ENCODE results near the gene EXPH5. TPM values are rescaled to one million over a fixed set of nuclear protein-coding genes. Genes with fewer than 3 reads are reported as not detected.

Gene EXPH5
- total and polyA plus RNA-seq, 4 donors = 0.84 to 8.2 (median 2.2) TPM

GRCh38 chr11:108571001-108571400 lies 22.6 kb downstream of the EXPH5 start:
- Histone ChIP-seq H3K9me3 (ENCODE audit: control insufficient read depth, insufficient read depth, low read length) (no peaks in the 10 kb centered on the region), H3K4me1 (ENCODE audit: control insufficient read depth, insufficient read depth, low read length) (no peaks in the 10 kb centered on the region), H3K4me3 (ENCODE audit: low read depth, low read length) (no peak overlapping the region), H3K27me3 (ENCODE audit: control insufficient read depth, insufficient read depth, low read length) (no peaks in the 10 kb centered on the region), H3K27ac (ENCODE audit: low read depth, low read length) (no peak overlapping the region), H3K36me3 (ENCODE audit: control insufficient read depth, insufficient read depth, low read length) (no peaks in the 10 kb centered on the region)
- 63% methylated on average over 1 of the region's 2 CpGs for WGBS (ENCODE audit: insufficient coverage)
- DNase-seq (ENCODE audit: low read depth in 4 of 6, low spot score in 6 of 6) = no peak

DNA sequence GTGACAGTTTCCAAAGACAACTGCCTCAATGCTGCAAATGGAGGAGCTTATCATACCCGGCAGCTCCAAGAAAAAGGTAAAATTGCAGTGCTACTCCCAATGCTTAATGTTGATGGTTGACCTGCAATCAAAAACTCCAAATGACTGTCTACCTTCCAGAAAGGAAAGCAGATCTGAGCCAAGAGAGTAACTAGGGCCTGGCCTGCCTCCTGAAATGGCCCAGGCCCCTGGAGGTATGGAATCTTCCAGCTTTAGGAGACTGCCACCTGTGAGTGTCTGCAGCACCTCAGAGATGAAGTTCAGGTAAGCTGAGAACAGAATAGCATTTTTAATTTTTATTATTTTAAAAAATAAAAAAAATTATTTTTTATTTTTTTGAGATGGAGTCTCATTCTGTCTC lies 23.7 kb downstream of the EXPH5 start:
- Histone ChIP-seq H3K4me3 (ENCODE audit: low read depth, low read length) (no peak overlapping the region), H3K9me3 (ENCODE audit: control insufficient read depth, insufficient read depth, low read length) (no peaks in the 10 kb centered on the region), H3K27me3 (ENCODE audit: control insufficient read depth, insufficient read depth, low read length) (no peaks in the 10 kb centered on the region), H3K4me1 (ENCODE audit: control insufficient read depth, insufficient read depth, low read length) (no peaks in the 10 kb centered on the region), H3K27ac (ENCODE audit: low read depth, low read length) (no peak overlapping the region), H3K36me3 (ENCODE audit: control insufficient read depth, insufficient read depth, low read length) (no peaks in the 10 kb centered on the region)
- WGBS (ENCODE audit: insufficient coverage) = no CpG with 5 or more reads among the region's 1 CpG
- no peak for DNase-seq (ENCODE audit: low read depth in 4 of 6, low spot score in 6 of 6)

DNA sequence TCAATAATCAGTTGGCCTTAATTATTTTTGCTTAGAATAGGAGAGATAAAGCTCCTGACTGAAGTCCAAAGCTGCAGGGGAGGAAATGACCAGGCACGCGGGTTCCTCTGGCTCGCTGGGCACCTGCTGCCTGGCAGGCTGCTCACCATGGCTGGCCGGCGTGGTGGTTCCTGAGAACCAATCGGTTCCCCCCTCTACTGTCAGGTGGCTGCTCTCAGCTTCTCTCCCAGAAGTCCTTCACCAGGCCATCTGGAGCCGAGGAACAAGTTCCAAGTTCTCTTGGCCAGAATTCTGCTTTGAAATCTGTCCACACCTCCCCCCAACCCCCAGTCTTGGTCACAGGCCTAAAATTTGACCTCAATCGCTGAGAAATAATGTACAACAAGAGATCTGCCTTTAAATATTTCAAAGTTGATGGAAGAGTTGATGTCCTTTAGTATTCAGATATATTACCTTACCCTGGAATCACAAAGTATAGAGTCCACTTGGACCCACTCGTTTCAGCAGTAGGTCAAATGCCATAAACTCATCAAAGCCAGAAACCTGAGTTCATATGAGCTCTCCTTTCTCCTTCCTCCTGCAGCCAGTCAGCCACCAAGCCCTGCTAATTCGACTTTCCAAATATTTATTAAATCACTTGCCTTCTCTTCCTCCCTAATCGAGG lies 25.2 kb downstream of the EXPH5 start:
- Histone ChIP-seq H3K4me3 (ENCODE audit: low read depth, low read length) (no peak overlapping the region), H3K27me3 (ENCODE audit: control insufficient read depth, insufficient read depth, low read length) (no peaks in the 10 kb centered on the region), H3K4me1 (ENCODE audit: control insufficient read depth, insufficient read depth, low read length) (no peaks in the 10 kb centered on the region), H3K9me3 (ENCODE audit: control insufficient read depth, insufficient read depth, low read length) (no peaks in the 10 kb centered on the region), H3K36me3 (ENCODE audit: control insufficient read depth, insufficient read depth, low read length) (no peaks in the 10 kb centered on the region), H3K27ac (ENCODE audit: low read depth, low read length) (no peak overlapping the region)
- WGBS (ENCODE audit: insufficient coverage) = 83% methylated on average over 10 of the region's 11 CpGs
- DNase-seq (ENCODE audit: low read depth in 4 of 6, low spot score in 6 of 6) = no peak

DNA sequence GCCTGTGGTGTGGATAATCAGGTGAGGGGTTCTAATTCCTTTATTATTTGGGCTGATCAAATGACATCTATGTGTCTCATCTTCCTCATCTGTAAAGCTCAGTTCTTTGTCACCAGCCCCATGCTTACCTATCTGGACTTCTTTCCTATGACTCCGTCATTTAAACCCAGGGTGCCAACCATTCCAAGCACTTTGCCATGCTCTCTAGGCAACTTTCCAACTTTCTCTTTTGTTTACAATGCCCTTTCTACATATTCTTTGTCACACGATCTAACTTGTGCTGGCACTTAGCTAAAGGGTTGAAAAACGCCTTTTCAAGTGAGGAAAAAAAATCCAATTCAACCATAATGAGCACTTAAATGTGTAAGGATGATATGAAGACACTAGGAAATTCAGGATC lies 27.9 kb downstream of the EXPH5 start:
- Histone ChIP-seq H3K27me3 (ENCODE audit: control insufficient read depth, insufficient read depth, low read length) (no peaks in the 10 kb centered on the region), H3K27ac (ENCODE audit: low read depth, low read length) (no peak overlapping the region), H3K9me3 (ENCODE audit: control insufficient read depth, insufficient read depth, low read length) (no peaks in the 10 kb centered on the region), H3K4me3 (ENCODE audit: low read depth, low read length) (no peak overlapping the region), H3K4me1 (ENCODE audit: control insufficient read depth, insufficient read depth, low read length) (no peaks in the 10 kb centered on the region), H3K36me3 (ENCODE audit: control insufficient read depth, insufficient read depth, low read length) (no peaks in the 10 kb centered on the region)
- 67% methylated on average over 1 of the region's 3 CpGs for WGBS (ENCODE audit: insufficient coverage)
- peak in 2 of 6 donors; percentile 14 to 29 for DNase-seq (ENCODE audit: low read depth in 4 of 6, low spot score in 6 of 6)

- Histone ChIP-seq H3K27ac (ENCODE audit: low read depth, low read length) (no peak overlapping the region), H3K36me3 (ENCODE audit: control insufficient read depth, insufficient read depth, low read length) (no peaks in the 10 kb centered on the region), H3K9me3 (ENCODE audit: control insufficient read depth, insufficient read depth, low read length) (no peaks in the 10 kb centered on the region), H3K4me3 (ENCODE audit: low read depth, low read length) (no peak overlapping the region), H3K27me3 (ENCODE audit: control insufficient read depth, insufficient read depth, low read length) (no peaks in the 10 kb centered on the region), H3K4me1 (ENCODE audit: control insufficient read depth, insufficient read depth, low read length) (no peaks in the 10 kb centered on the region)
- WGBS (ENCODE audit: insufficient coverage) = 74% methylated on average over 5 of the region's 5 CpGs
- DNase-seq (ENCODE audit: low read depth in 4 of 6, low spot score in 6 of 6) = no peak
Measured at GRCh38 chr11:108562746-108563581, 30.6 kb downstream of the EXPH5 start.

GRCh38 chr11:108561535-108561991 lies 32.0 kb downstream of the EXPH5 start:
- no peak overlapping the region for H3K4me3 ChIP-seq (ENCODE audit: low read depth, low read length)
- no peaks in the 10 kb centered on the region for H3K9me3 ChIP-seq (ENCODE audit: control insufficient read depth, insufficient read depth, low read length)
- H3K27me3 ChIP-seq (ENCODE audit: control insufficient read depth, insufficient read depth, low read length) = no peaks in the 10 kb centered on the region
- DNase-seq (ENCODE audit: low read depth in 4 of 6, low spot score in 6 of 6) = no peak
- H3K4me1 ChIP-seq (ENCODE audit: control insufficient read depth, insufficient read depth, low read length) = no peaks in the 10 kb centered on the region
- no peak overlapping the region for H3K27ac ChIP-seq (ENCODE audit: low read depth, low read length)
- WGBS (ENCODE audit: insufficient coverage) = 100% methylated on average over 1 of the region's 3 CpGs
- H3K36me3 ChIP-seq (ENCODE audit: control insufficient read depth, insufficient read depth, low read length) = no peaks in the 10 kb centered on the region

DNA sequence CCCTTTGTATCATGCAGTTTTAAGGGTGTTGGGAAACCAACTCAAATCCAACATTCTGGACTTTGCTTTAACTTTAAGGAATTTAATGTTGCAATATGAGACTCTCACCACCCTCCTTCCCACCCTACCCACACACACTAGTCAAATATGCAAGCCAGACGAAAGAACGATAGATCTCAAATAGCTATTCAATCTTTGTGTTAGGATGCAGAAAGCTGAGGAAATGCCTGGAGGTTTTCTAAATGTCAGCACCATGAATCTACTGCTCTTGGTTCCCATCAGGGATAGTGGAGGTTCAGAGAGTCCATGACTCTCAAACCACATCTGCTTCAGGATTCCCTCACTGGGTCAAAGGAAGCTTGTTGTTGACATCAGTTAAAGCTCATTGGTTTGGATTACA lies 33.7 kb downstream of the EXPH5 start:
- no peak for DNase-seq (ENCODE audit: low read depth in 4 of 6, low spot score in 6 of 6)
- Histone ChIP-seq H3K9me3 (ENCODE audit: control insufficient read depth, insufficient read depth, low read length) (no peaks in the 10 kb centered on the region), H3K4me1 (ENCODE audit: control insufficient read depth, insufficient read depth, low read length) (no peaks in the 10 kb centered on the region), H3K4me3 (ENCODE audit: low read depth, low read length) (no peak overlapping the region), H3K27me3 (ENCODE audit: control insufficient read depth, insufficient read depth, low read length) (no peaks in the 10 kb centered on the region), H3K36me3 (ENCODE audit: control insufficient read depth, insufficient read depth, low read length) (no peaks in the 10 kb centered on the region), H3K27ac (ENCODE audit: low read depth, low read length) (no peak overlapping the region)
- WGBS (ENCODE audit: insufficient coverage) = no CpG with 5 or more reads among the region's 2 CpGs

DNA sequence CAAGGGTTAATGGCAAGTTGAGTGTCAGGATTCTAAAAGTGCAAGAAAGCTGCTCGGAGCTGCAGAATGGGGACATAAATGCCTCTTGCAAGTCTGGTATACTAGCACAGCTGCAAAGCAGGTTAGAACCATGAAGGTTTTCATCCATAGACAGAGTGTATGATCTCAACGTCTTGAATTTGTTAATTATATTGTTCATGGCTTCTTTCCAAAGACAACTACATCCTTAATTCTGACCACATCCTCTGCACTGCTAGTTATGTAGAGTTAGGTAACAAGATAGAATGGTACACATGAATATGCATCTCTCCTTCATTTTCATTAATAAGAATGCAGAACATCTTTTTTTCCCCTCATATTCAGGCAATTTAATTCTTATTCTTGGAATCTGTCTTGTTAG lies 34.2 kb downstream of the EXPH5 start:
- WGBS (ENCODE audit: insufficient coverage) = 14% methylated on average over 1 of the region's 2 CpGs
- DNase-seq (ENCODE audit: low read depth in 4 of 6, low spot score in 6 of 6) = peak in 1 of 6 donors; percentile 21
- H3K36me3 ChIP-seq (ENCODE audit: control insufficient read depth, insufficient read depth, low read length) = no peaks in the 10 kb centered on the region

DNA sequence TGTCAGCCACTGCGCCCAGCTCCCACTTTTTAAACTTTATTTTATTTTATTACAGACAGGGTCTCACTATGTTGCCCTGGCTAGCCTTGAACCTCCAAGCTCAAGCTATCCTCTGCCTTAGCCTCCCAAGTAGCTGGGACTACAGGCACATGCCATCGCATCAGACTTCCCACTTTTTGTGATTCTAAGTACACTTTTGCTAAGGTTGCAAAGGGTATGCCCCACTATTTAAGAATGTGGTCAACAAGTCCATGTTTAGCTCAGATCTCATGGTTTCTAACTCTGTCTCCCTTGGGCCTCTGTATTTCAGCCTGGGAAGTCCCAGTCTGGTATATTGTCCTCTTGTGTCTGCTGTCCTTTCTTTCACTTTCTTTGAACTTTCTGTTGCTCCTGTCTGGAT lies 35.3 kb downstream of the EXPH5 start:
- H3K9me3 ChIP-seq (ENCODE audit: control insufficient read depth, insufficient read depth, low read length) = no peaks in the 10 kb centered on the region
- DNase-seq (ENCODE audit: low read depth in 4 of 6, low spot score in 6 of 6) = no peak
- H3K36me3 ChIP-seq (ENCODE audit: control insufficient read depth, insufficient read depth, low read length) = no peaks in the 10 kb centered on the region
- no peaks in the 10 kb centered on the region for H3K4me1 ChIP-seq (ENCODE audit: control insufficient read depth, insufficient read depth, low read length)
- 100% methylated on average over 1 of the region's 2 CpGs for WGBS (ENCODE audit: insufficient coverage)
- no peak overlapping the region for H3K4me3 ChIP-seq (ENCODE audit: low read depth, low read length)
- no peak overlapping the region for H3K27ac ChIP-seq (ENCODE audit: low read depth, low read length)
- no peaks in the 10 kb centered on the region for H3K27me3 ChIP-seq (ENCODE audit: control insufficient read depth, insufficient read depth, low read length)

More for the DNA sequence above, 34.2 kb downstream of the EXPH5 start:
- Histone ChIP-seq H3K4me1 (ENCODE audit: control insufficient read depth, insufficient read depth, low read length) (no peaks in the 10 kb centered on the region), H3K4me3 (ENCODE audit: low read depth, low read length) (no peak overlapping the region), H3K27me3 (ENCODE audit: control insufficient read depth, insufficient read depth, low read length) (no peaks in the 10 kb centered on the region), H3K27ac (ENCODE audit: low read depth, low read length) (no peak overlapping the region), H3K9me3 (ENCODE audit: control insufficient read depth, insufficient read depth, low read length) (no peaks in the 10 kb centered on the region)

GRCh38 chr11:108556019-108556418 lies 37.5 kb downstream of the EXPH5 start:
- no peaks in the 10 kb centered on the region for H3K36me3 ChIP-seq (ENCODE audit: control insufficient read depth, insufficient read depth, low read length)
- no peaks in the 10 kb centered on the region for H3K27me3 ChIP-seq (ENCODE audit: control insufficient read depth, insufficient read depth, low read length)
- no peak overlapping the region for H3K27ac ChIP-seq (ENCODE audit: low read depth, low read length)
- 79% methylated on average over 2 of the region's 2 CpGs for WGBS (ENCODE audit: insufficient coverage)
- no peak for DNase-seq (ENCODE audit: low read depth in 4 of 6, low spot score in 6 of 6)
- H3K9me3 ChIP-seq (ENCODE audit: control insufficient read depth, insufficient read depth, low read length) = no peaks in the 10 kb centered on the region
- H3K4me1 ChIP-seq (ENCODE audit: control insufficient read depth, insufficient read depth, low read length) = no peaks in the 10 kb centered on the region
- no peak overlapping the region for H3K4me3 ChIP-seq (ENCODE audit: low read depth, low read length)

Measured in spinal cord (tissue), 10 donors.